ENCODE measurements around the gene XK.

- TF ChIP-seq CTCF (IDR thresholded peaks at IDR 0.05) (no peak), EZH2 (IDR thresholded peaks at IDR 0.05; ENCODE audit: borderline replicate concordance, insufficient read depth, low read depth, low read length, poor library complexity, severe bottlenecking) (no peak)
These were observed 61.4 kb downstream of the XK start for GRCh38 chrX:37746951-37747350.
